Measurements from ENCODE around the gene TMEM120B. TPM values are rescaled to one million over a fixed set of nuclear protein-coding genes. Genes with fewer than 3 reads are reported as not detected.
"Not testable (repeated sequence)": the region's sequence is repeated elsewhere in the genome, so short reads cannot be mapped to it uniquely, and the experiment has no call there.

The TMEM120B gene
- total RNA-seq, 2 experiments from 2014 or later: 7.6 to 8.2 TPM

DNA sequence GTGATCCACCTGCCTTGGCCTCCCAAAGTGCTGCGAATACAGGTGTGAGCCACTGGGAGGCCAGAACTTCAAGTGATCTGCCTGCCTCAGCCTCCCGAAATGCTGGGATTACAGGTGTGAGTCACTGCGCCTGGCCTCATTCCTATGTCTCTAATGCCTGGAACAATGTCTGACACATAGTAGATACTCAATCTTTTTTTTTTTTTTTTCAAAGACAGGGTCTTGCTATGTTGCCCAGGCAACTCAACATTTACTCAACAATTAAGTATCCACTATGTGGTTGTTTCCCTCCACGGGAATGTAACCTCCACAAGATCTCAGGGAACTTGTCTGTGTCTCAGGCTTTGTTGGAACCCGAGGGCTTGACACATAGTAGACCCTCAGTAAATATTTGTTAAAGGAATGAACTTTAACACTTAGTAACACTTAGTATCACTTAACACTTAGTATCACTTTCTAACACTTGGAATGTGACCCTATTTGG is 3.0 kb upstream of the TMEM120B start:
- H3K4me3 Mint-ChIP-seq: no peak overlapping the region
- POLR2A ChIA-PET: interaction anchor here (0.6 kb wide), 1 partner anchor 34 kb away, joined by 3 read pairs; no protein-coding TSS in a partner anchor
- peaks cover 33% of the 10 kb centered on the region for H3K4me1 Mint-ChIP-seq (ENCODE audit: low read depth)
- H3K36me3 Mint-ChIP-seq (ENCODE audit: low read depth): no peaks in the 10 kb centered on the region
- H3K27me3 Mint-ChIP-seq (ENCODE audit: low read depth): peaks cover 2% of the 10 kb centered on the region
- ATAC-seq (no peak), DNase-seq (no peak)
- CTCF ChIA-PET: interaction anchor here (0.6 to 4.5 kb wide), 4 partner anchors 64 to 858 kb away, joined by 3 to 73 read pairs (median 24); partner anchors contain the start of gene RHOF
- H3K27ac Mint-ChIP-seq: no peak overlapping the region
- no peaks in the 10 kb centered on the region for H3K9me3 Mint-ChIP-seq (ENCODE audit: insufficient read depth)

DNA sequence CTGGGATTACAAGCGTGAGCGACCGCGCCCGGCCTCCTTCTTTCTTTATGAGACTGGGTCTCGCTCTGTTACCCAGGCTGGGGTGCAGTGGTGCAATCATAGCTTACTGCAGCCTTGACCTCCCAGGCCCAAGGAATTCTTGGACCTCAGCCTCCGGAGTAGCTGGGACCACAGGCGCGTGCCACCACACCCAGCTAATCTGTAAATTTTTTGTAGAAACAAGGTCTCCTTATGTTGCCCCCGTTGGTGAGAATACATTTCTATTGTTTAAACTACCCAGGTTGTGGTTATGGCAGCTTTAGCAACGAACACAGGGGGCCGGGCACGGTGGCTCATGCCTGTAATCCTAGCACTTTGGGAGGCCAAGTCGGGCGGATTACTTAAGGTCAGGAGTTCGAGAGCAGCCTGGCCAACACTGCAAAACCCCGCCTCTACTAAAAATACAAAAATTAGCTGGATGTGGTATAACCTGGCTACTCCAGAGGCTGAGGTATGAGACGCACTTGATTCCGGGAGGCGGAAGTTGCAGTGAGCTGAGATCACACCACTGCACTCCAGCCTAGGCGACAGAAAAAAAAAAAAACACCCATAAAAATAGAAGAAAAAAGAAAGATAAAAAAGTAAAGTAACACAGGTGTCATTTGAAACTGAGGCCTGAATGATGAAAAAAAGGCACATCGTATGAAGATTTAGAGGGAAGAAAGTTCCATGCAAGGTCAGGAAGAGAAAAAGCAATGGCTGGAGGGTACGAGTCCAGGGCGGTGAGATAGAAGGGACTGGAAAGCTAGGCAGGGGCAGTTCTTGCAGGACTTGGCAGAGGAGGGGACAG is 977 bp upstream of the TMEM120B start:
- DNase-seq: peak; percentile 58
- peak overlapping the region; percentile 96 for H3K4me3 Mint-ChIP-seq
- H3K9me3 Mint-ChIP-seq (ENCODE audit: insufficient read depth): no peaks in the 10 kb centered on the region
- H3K27me3 Mint-ChIP-seq (ENCODE audit: low read depth): no peaks in the 10 kb centered on the region
- H3K27ac Mint-ChIP-seq: peak overlapping the region; percentile 89
- ATAC-seq: peak; percentile 37
- ChIA-PET CTCF (interaction anchor here (0.7 to 4.5 kb wide), 14 partner anchors 9 to 99 kb away, joined by 3 to 73 read pairs (median 4); partner anchors contain the start of gene RHOF), POLR2A (interaction anchor here (0.7 to 2.2 kb wide), 7 partner anchors 41 to 250 kb away, joined by 3 to 17 read pairs (median 4); partner anchors contain the start of gene RHOF)
- H3K36me3 Mint-ChIP-seq (ENCODE audit: low read depth): peaks cover 2% of the 10 kb centered on the region
- peaks cover 36% of the 10 kb centered on the region for H3K4me1 Mint-ChIP-seq (ENCODE audit: low read depth)

DNA sequence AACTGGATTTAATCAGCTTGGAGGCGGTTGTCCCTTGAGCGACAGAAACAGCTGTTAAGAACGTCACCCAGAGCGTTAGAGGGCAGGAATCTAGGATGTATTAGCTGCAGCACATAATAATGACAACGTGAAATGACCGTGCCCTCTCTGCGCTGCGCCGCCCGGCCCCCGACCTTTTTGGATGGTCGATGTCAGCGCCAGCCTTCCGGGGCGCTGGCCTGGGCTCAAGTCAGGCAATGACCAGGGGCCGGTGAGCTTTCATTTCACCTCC is 427 bp upstream of the TMEM120B start:
- ChIA-PET POLR2A (interaction anchor here (0.7 to 2.2 kb wide), 10 partner anchors 17 to 251 kb away, joined by 3 to 17 read pairs (median 4); partner anchors contain the start of gene RHOF), CTCF (interaction anchor here (0.7 to 4.5 kb wide), 17 partner anchors 7 to 99 kb away, joined by 3 to 73 read pairs (median 4); partner anchors contain the start of gene RHOF)
- Mint-ChIP-seq H3K36me3 (ENCODE audit: low read depth) (peaks cover 2% of the 10 kb centered on the region), H3K4me3 (peak overlapping the region; percentile 96), H3K27me3 (ENCODE audit: low read depth) (no peaks in the 10 kb centered on the region), H3K4me1 (ENCODE audit: low read depth) (peaks cover 38% of the 10 kb centered on the region), H3K9me3 (ENCODE audit: insufficient read depth) (no peaks in the 10 kb centered on the region), H3K27ac (peak overlapping the region; percentile 89)
- peak; percentile 50 for DNase-seq
- ATAC-seq: peak; percentile 45

DNA sequence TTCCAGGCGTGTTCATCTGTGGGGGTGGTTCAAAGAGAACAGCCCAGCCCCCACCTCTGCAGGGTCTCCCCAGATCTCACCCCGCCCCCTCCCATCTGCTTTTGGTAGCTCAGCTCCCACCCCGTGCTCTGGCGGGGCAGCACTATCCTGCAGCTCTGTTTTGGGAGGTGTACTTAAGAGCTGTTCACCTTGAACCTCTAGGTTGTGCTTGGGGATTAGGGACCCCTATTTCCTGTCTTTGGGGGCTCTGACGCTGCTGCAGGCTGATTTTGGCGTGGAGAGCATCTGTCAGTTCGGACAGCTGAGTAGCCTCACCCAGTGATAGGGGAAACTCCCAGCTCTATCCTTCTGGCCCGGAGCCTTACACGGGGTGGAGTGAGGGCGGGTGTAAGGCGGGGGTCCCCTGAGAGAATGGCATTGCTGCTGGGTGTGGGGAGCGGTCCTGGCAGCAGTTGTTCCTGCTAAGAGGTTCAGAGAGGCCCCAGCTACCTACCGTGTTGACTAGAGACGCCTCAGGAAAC is 765 bp downstream of the TMEM120B start:
- ChIA-PET POLR2A (interaction anchor here (0.8 to 2.2 kb wide), 7 partner anchors 16 to 98 kb away, joined by 3 to 17 read pairs (median 5); partner anchors contain the start of gene RHOF), CTCF (interaction anchor here (0.6 to 4.5 kb wide), 8 partner anchors 9 to 89 kb away, joined by 3 to 73 read pairs (median 8); partner anchors contain the start of gene RHOF)
- Mint-ChIP-seq H3K9me3 (ENCODE audit: insufficient read depth) (no peaks in the 10 kb centered on the region), H3K36me3 (ENCODE audit: low read depth) (peaks cover 7% of the 10 kb centered on the region), H3K4me3 (peak overlapping the region; percentile 96), H3K27me3 (ENCODE audit: low read depth) (no peaks in the 10 kb centered on the region), H3K4me1 (ENCODE audit: low read depth) (peaks cover 39% of the 10 kb centered on the region), H3K27ac (peak overlapping the region; percentile 77)
- DNase-seq: no peak
- ATAC-seq: no peak

DNA sequence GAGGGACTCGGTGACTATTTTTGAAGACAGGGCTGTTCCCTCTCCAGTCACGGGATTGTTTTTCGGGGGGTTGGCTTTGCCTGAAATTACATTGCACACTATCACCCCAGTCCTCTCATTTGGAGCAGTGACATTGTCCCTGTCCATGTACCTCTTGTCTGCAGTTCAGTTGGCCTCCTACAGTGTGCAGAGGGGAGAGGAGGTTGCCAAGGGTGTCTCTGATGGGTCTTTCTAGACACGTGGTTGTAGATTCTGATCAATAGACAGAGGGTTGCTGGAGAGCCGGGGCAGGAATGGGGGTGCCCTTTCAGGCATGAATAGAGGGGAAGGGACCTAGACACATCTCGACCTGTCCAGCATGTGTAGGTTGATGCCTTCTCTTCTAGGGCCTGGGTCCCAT is 1.2 kb downstream of the TMEM120B start:
- POLR2A ChIA-PET: interaction anchor here (2.2 kb wide), 2 partner anchors 79 to 88 kb away, joined by 12 to 17 read pairs; partner anchors contain the start of gene RHOF
- no peak for DNase-seq

DNA sequence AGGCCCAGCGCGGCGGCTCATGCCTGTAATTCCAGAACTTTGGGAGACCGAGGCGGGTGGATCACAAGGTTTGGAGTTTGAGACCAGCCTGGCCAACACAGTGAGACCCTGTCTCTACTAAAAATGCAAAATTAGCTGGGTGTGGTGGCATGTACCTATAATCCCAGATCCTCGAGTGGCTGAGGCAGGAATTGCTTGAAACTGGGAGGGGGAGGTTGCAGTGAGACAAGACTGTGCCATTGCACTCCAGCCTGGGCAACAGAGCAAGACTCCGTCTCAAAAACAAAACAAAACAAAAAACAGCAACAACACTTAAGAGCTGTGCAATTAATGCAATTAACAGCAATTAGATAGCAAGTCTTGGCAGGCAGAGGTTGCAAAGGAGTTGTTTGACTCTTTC is 2.5 kb downstream of the TMEM120B start:
- POLR2A ChIA-PET; H3K9me3 Mint-ChIP-seq (ENCODE audit: insufficient read depth); DNase-seq; H3K27me3 Mint-ChIP-seq (ENCODE audit: low read depth); ATAC-seq; H3K27ac Mint-ChIP-seq; H3K36me3 Mint-ChIP-seq (ENCODE audit: low read depth); H3K4me3 Mint-ChIP-seq: not testable (repeated sequence)
- CTCF ChIA-PET: interaction anchor here (0.8 to 1.2 kb wide), 2 partner anchors 41 to 79 kb away, joined by 3 to 6 read pairs; partner anchors contain the start of gene RHOF
- H3K4me1 Mint-ChIP-seq (ENCODE audit: low read depth): peaks cover 38% of the 10 kb centered on the region

More for the DNA sequence above, 1.2 kb downstream of the TMEM120B start:
- Mint-ChIP-seq H3K36me3 (ENCODE audit: low read depth) (peaks cover 9% of the 10 kb centered on the region), H3K27ac (peak overlapping the region; percentile 77), H3K9me3 (ENCODE audit: insufficient read depth) (no peaks in the 10 kb centered on the region), H3K4me1 (ENCODE audit: low read depth) (peaks cover 41% of the 10 kb centered on the region), H3K4me3 (peak overlapping the region; percentile 96), H3K27me3 (ENCODE audit: low read depth) (no peaks in the 10 kb centered on the region)
- ATAC-seq: no peak
- CTCF ChIA-PET: interaction anchor here (1.6 to 4.5 kb wide), 4 partner anchors 60 to 88 kb away, joined by 7 to 73 read pairs (median 24); partner anchors contain the start of gene RHOF

DNA sequence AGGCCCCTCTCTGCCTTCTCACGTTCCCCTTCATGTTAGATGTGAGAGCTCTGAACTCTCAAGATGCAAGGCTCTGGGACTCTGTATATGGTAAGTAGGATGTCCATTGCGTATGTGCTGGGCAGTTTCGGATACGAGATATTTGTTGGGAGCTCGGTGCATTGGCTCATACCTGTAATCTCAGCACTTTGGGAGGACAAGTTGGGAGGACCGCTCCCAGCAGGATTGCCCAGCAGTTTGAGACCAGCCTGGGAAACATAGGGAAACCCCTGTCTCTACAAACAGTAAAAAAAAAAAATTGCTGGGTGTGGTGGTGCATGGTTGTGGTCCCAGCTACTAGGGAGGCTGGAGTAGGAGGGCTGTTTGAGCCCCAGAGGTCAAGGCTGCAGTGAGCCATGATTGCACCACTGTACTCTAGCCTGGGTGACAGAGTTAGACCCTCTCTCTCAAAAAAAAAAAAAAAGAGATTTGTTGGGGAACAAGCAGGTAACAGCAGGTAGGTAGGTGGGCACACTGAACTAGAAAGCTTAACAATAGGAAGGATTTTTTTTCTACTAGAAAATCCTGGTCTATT is 3.4 kb downstream of the TMEM120B start:
- ChIA-PET POLR2A (no interaction called here), CTCF (interaction anchor here (0.6 to 1.2 kb wide), 4 partner anchors 14 to 78 kb away, joined by 3 to 6 read pairs (median 3); partner anchors contain the start of gene RHOF)
- Mint-ChIP-seq H3K9me3 (ENCODE audit: insufficient read depth) (no peaks in the 10 kb centered on the region), H3K27ac (no peak overlapping the region), H3K4me3 (no peak overlapping the region), H3K4me1 (ENCODE audit: low read depth) (peaks cover 37% of the 10 kb centered on the region), H3K36me3 (ENCODE audit: low read depth) (peaks cover 9% of the 10 kb centered on the region), H3K27me3 (ENCODE audit: low read depth) (no peaks in the 10 kb centered on the region)
- DNase-seq: no peak
- no peak for ATAC-seq

DNA sequence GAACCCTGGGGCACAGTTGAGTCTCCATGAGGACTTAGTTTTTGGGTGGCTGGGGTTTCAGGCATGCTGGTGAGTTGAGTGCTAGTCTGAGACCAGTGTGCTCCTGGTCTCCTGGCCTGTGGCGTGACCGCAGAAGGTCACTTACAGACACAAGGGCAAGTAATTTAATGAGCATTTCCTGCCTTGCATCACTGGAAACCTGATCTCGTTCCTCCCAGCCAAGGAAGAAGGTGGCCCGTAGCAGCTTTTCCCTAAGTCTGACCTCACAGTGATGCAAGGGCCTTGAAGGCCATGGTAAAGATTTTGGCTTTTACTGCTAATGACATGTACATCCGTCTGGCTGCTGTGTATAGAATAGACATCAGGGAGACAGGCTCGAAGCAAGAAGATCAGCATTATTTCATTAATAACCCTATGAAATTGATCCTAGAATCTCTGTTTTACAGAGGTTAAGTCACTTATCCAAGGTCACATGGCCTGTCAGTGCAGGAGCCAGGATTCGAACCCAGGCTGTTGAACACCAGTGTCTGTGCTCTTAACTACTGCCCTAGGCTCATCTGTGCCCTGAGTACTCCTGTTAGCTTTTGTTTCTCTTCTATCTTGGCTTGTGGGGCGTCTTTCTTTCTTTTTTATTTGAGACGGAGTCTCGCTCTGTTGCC is 4.6 kb downstream of the TMEM120B start:
- Mint-ChIP-seq H3K27me3 (ENCODE audit: low read depth) (no peaks in the 10 kb centered on the region), H3K36me3 (ENCODE audit: low read depth) (peaks cover 9% of the 10 kb centered on the region), H3K4me3 (no peak overlapping the region), H3K4me1 (ENCODE audit: low read depth) (peaks cover 25% of the 10 kb centered on the region), H3K9me3 (ENCODE audit: insufficient read depth) (no peaks in the 10 kb centered on the region), H3K27ac (no peak overlapping the region)
- DNase-seq (no peak), ATAC-seq (no peak)
- ChIA-PET POLR2A (no interaction called here), CTCF (interaction anchor here (1.1 to 2.3 kb wide), 2 partner anchors 77 to 172 kb away, joined by 3 to 13 read pairs; partner anchors contain the start of genes PSMD9 and RHOF)

DNA sequence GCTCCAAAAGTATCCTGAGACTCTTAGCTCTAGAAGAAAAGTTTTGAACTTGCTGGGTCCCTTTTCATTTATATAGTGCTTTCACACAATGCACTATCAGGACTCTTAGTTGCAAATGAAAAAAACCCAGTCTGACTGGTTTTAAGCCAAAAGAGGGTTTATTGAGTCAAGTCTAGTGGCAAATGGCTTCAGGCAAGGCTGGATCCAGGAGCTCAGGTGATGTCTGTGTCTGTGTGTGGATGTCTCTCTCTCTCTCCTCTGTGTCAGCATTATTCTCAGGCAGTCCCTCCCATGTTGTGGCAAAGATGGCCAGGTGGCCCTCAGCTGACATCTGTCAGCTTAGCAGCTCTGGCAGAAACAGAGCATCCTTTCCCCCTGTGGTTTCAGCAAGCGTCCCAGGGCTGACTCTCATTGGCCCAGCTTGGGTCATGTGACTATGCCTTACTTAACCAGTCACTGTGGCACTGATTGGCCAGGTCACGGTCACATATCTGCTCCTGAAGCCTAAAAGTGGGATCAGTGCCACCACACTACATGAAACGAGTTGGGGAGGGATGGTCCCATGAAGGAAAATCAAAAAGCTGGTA is 6.2 kb downstream of the TMEM120B start:
- DNase-seq (peak; percentile 33), ATAC-seq (no peak)
- Mint-ChIP-seq H3K36me3 (ENCODE audit: low read depth) (peaks cover 9% of the 10 kb centered on the region), H3K27ac (no peak overlapping the region), H3K27me3 (ENCODE audit: low read depth) (no peaks in the 10 kb centered on the region), H3K9me3 (ENCODE audit: insufficient read depth) (no peaks in the 10 kb centered on the region), H3K4me3 (no peak overlapping the region), H3K4me1 (ENCODE audit: low read depth) (peaks cover 17% of the 10 kb centered on the region)
- ChIA-PET CTCF (interaction anchor here (0.6 to 2.3 kb wide), 5 partner anchors 50 to 384 kb away, joined by 3 to 13 read pairs (median 3); partner anchors contain the start of genes PSMD9 and RHOF), POLR2A (interaction anchor here (0.6 kb wide), 1 partner anchor 155 kb away, joined by 3 read pairs; no protein-coding TSS in a partner anchor)

DNA sequence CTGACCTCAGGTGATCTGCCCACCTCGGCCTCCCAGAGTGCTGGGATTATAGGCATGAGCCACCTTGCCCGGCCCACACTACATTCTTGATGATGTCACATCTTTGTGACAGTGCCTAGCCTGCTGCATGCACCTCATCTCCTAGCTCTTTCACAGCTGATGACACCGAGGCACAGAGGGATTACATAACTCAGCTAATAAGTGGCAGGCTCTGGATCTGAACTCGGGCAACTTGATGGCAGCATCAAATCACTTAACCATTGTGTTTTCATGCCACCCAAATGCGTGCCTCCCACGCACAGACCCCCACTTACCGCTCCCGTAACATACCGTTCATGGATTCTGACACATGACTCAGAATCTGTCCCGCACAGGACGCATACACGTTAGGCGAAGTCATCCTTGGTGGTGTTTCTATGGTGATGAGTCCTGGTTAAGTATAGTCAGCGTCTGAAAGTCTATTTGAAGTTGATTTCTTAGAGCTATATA is 7.4 kb downstream of the TMEM120B start:
- ATAC-seq (no peak), DNase-seq (no peak)
- no peaks in the 10 kb centered on the region for H3K27me3 Mint-ChIP-seq (ENCODE audit: low read depth)
- H3K4me3 Mint-ChIP-seq: no peak overlapping the region
- ChIA-PET CTCF (interaction anchor here (0.7 to 2.3 kb wide), 4 partner anchors 8 to 74 kb away, joined by 3 to 13 read pairs (median 4); partner anchors contain the start of gene RHOF), POLR2A (no interaction called here)
- H3K36me3 Mint-ChIP-seq (ENCODE audit: low read depth): peaks cover 12% of the 10 kb centered on the region
- H3K4me1 Mint-ChIP-seq (ENCODE audit: low read depth): peaks cover 10% of the 10 kb centered on the region
- no peaks in the 10 kb centered on the region for H3K9me3 Mint-ChIP-seq (ENCODE audit: insufficient read depth)
- no peak overlapping the region for H3K27ac Mint-ChIP-seq
